GM21576 (cell line): ENCODE data around the gene MYO5B.

Experiments used
- ATAC-seq: cut with Tn5 transposase; IDR thresholded peaks from one replicate; pipeline ENCODE4 v1.9.1; 2021; ENCODE audit warnings: mild to moderate bottlenecking, moderate library complexity; ENCODE audit not compliant: unreplicated experiment

The MYO5B gene

GRCh38 chr18:49778826-49779465, 416.0 kb downstream of the MYO5B start:
- ATAC-seq = no peak
